ENCODE measurements around the gene MYO16. TPM values are rescaled to one million over a fixed set of nuclear protein-coding genes. Genes with fewer than 3 reads are reported as not detected.

Gene MYO16
- total and polyA plus RNA-seq, 2 of the 4 experiments (the other 2 are of a cell fraction) = under 0.01 to 0.03 TPM

GRCh38 chr13:108787700-108788414 lies 158.4 kb downstream of the MYO16 start:
- dilution Hi-C loops (cut with HindIII; ENCODE audit: low sequenced_read_pairs, unreplicated experiment) (no loop called here), in situ Hi-C loops (cut with MboI; ENCODE audit: low sequenced_read_pairs) (no loop called here), intact Hi-C loops (cut with micrococcal nuclease) (no loop called here)
- Histone ChIP-seq H2BK20ac (ENCODE audit: low read depth, low read length) (no peak overlapping the region), H2BK120ac (ENCODE audit: low read depth, low read length) (no peak overlapping the region), H4K91ac (ENCODE audit: insufficient read depth, low read depth, low read length) (no peak overlapping the region), H3K79me1 (ENCODE audit: low read depth in 1 of 2, low read length in 2 of 2) (no peaks in the 10 kb centered on the region), H2BK5ac (ENCODE audit: low read depth, low read length, poor library complexity, severe bottlenecking) (no peak overlapping the region), H3K23ac (ENCODE audit: low read depth, low read length) (no peak overlapping the region), H4K5ac (ENCODE audit: low read depth, low read length) (no peak overlapping the region), H2AK9ac (replicated peaks; ENCODE audit: low read depth, low read length, poor library complexity) (no peak overlapping the region), H3K14ac (replicated peaks; ENCODE audit: low read depth, low read length) (no peak overlapping the region), H4K20me1 (ENCODE audit: insufficient read depth, low read length) (no peaks in the 10 kb centered on the region), H2AFZ (replicated peaks; ENCODE audit: low read length, poor library complexity) (peak overlapping the region; percentile 13), H3K9ac (ENCODE audit: low read depth, low read length) (no peak overlapping the region), H3K18ac (ENCODE audit: low read depth, low read length) (no peak overlapping the region), H3K4me3 (ENCODE audit: insufficient read depth, low read depth, low read length) (no peak overlapping the region), H3K4me2 (ENCODE audit: low read depth, low read length) (no peak overlapping the region), H3K4me1 (ENCODE audit: control insufficient read depth, insufficient read depth, low read length) (no peaks in the 10 kb centered on the region), H3K9me1 (ENCODE audit: insufficient read depth, low read length) (no peaks in the 10 kb centered on the region), H3K56ac (ENCODE audit: extremely low read depth, insufficient read depth, low read length) (no peak overlapping the region), H3K27me3 (ENCODE audit: control insufficient read depth, insufficient read depth, low read length) (no peaks in the 10 kb centered on the region), H3K36me3 (ENCODE audit: control insufficient read depth, insufficient read depth, low read length) (no peaks in the 10 kb centered on the region), H3K9me3 (ENCODE audit: control insufficient read depth, insufficient read depth, low read length) (no peaks in the 10 kb centered on the region), H3K27ac (ENCODE audit: insufficient read depth, low read length) (no peak overlapping the region), H2BK15ac (ENCODE audit: low read depth, low read length) (no peak overlapping the region), H2AK5ac (ENCODE audit: low read depth, low read length) (no peak overlapping the region), H3K4ac (ENCODE audit: low read depth, low read length) (no peak overlapping the region), H4K8ac (ENCODE audit: low read depth in 2 of 2, low read length in 2 of 2) (no peak overlapping the region)
- no TSS peak for BruUV-seq (replicated peaks)
- WGBS, 2 experiments (ENCODE audit: extremely low coverage in 2 of 2, insufficient read length in 1 of 2) = 73% methylated on average over 4 of the region's 14 CpGs; no CpG with 5 or more reads in 1 of the 2 experiments
- ChIA-PET POLR2A (ENCODE audit: unreplicated experiment) (no interaction called here), CTCF (no interaction called here)
- TF ChIP-seq ELK1 (IDR thresholded peaks at IDR 0.05; ENCODE audit: borderline replicate concordance, low read depth, low read length) = no peak
- no peak for TF ChIP-seq MXI1 (IDR thresholded peaks at IDR 0.05; ENCODE audit: borderline replicate concordance, low read depth, low read length)
- no peak for TF ChIP-seq SMC3 (IDR thresholded peaks at IDR 0.05; ENCODE audit: low read depth, low read length)
- no peak for TF ChIP-seq NFE2L2 (IDR thresholded peaks at IDR 0.05; ENCODE audit: low read depth, low read length)
- TF ChIP-seq FOS (IDR thresholded peaks at IDR 0.05; ENCODE audit: low read depth, low read length) = no peak
- TF ChIP-seq MAZ (IDR thresholded peaks at IDR 0.05; ENCODE audit: borderline replicate concordance, low read depth, low read length) = no peak
- TF ChIP-seq RCOR1 (IDR thresholded peaks at IDR 0.05; ENCODE audit: insufficient replicate concordance, low read length) = no peak
- no peak for TF ChIP-seq CTCF (conservative IDR thresholded peaks at IDR 0.05; ENCODE audit: low read depth, low read length)
- no peak for TF ChIP-seq RFX5 (IDR thresholded peaks at IDR 0.05; ENCODE audit: low read depth, low read length)
- TF ChIP-seq RAD21 (IDR thresholded peaks at IDR 0.05; ENCODE audit: low read length) = no peak
- no peak for TF ChIP-seq USF2 (IDR thresholded peaks at IDR 0.05; ENCODE audit: low read depth, low read length)
- TF ChIP-seq CHD1 (IDR thresholded peaks at IDR 0.05; ENCODE audit: low read depth, low read length) = no peak
- TF ChIP-seq BHLHE40 (IDR thresholded peaks at IDR 0.05; ENCODE audit: low read depth, low read length) = no peak
- TF ChIP-seq POLR2A (IDR thresholded peaks at IDR 0.05; ENCODE audit: low read depth, low read length) = no peak
- no peak for TF ChIP-seq CEBPB (IDR thresholded peaks at IDR 0.05; ENCODE audit: low read depth, low read length)
- no peak for TF ChIP-seq MAFK (IDR thresholded peaks at IDR 0.05; ENCODE audit: low read depth, low read length)
- DNase-seq = no peak
- ATAC-seq (ENCODE audit: low read depth) = no peak
